Mammary epithelial cell (primary cell): ENCODE measurements around the gene SPARCL1.

Source experiments
- EZH2 ChIP-seq: IDR thresholded peaks from 2 replicates; pipeline ENCODE4 v1.6.1; 2012; ENCODE audit warnings: low read length, inconsistent platforms, borderline replicate concordance
- TF ChIP-seq, protein P1 (sequence below), 2 donors: IDR thresholded peaks in 1 of 2; conservative IDR thresholded peaks in 1 of 2; 2 replicates each; pipeline ENCODE4 v1.5.1; 2011 to 2012; ENCODE audit warnings: inconsistent platforms in 2 of 2, low read length in 2 of 2, mild to moderate bottlenecking in 2 of 2, control low read depth in 1 of 2, low read depth in 1 of 2; ENCODE audit not compliant: insufficient read depth in 1 of 2; ENCODE audit errors: extremely low read depth in 1 of 2

DNA sequence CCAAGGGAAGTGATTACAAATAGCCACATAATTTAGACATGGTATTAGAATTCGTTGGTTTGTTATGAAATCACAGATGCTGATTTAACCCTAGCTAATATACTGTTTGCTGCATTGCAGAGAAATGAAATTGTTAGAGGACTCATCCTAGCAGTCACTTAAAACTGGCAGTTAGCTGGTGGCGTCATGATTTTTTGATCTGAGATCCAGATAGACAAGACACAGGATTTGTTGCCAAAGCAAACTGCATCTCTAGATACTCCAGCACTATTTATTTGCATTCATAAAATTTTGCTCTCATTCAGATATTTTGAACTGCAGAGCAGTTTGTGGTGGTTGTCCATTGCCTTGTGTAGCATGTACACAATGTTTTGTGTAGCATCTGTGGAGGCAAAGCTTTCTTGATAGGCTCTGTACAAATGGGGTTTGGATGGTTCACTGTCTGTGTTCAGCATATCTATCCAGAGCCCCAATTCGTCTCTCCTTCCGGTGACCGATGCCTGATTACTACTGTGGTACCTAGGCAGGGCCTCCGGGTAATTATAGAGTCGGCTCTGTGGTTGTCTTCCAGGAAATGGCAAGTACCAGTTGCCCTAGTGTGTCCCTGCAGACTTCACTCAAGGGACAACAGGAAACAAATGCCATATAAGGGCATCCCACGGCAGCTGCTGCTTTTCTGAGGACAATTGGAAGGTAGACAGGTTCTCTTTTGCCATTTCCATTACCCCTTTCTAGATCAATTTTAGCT lies 30.1 kb upstream of the SPARCL1 start:
- TF ChIP-seq, protein P1, sequence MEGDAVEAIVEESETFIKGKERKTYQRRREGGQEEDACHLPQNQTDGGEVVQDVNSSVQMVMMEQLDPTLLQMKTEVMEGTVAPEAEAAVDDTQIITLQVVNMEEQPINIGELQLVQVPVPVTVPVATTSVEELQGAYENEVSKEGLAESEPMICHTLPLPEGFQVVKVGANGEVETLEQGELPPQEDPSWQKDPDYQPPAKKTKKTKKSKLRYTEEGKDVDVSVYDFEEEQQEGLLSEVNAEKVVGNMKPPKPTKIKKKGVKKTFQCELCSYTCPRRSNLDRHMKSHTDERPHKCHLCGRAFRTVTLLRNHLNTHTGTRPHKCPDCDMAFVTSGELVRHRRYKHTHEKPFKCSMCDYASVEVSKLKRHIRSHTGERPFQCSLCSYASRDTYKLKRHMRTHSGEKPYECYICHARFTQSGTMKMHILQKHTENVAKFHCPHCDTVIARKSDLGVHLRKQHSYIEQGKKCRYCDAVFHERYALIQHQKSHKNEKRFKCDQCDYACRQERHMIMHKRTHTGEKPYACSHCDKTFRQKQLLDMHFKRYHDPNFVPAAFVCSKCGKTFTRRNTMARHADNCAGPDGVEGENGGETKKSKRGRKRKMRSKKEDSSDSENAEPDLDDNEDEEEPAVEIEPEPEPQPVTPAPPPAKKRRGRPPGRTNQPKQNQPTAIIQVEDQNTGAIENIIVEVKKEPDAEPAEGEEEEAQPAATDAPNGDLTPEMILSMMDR (conservative IDR thresholded peaks at IDR 0.05 in 1 of 2, IDR thresholded peaks at IDR 0.05 in 1 of 2; ENCODE audit: extremely low read depth in 1 of 2, insufficient read depth in 1 of 2, low read depth in 1 of 2, low read length in 2 of 2), result no peak
- no peak for TF ChIP-seq EZH2
